SK-N-MC (cell line): ENCODE data around the gene PEX11G.

Source experiments
- EZH2 ChIP-seq: fragments of 200-600 bp; sonication (generic); IDR thresholded peaks from one replicate; pipeline ENCODE4 v1.6.1; 2017; ENCODE audit warnings: antibody characterized with exemption
- POLR2AphosphoS5 ChIP-seq: IDR thresholded peaks from 2 replicates; pipeline ENCODE4 v1.6.1; 2012; ENCODE audit warnings: mild to moderate bottlenecking, low read depth, low read length, borderline replicate concordance

- TF ChIP-seq EZH2, result no peak
- TF ChIP-seq POLR2AphosphoS5, result no peak
Observed at GRCh38 chr19:7516878-7517277, 28.0 kb upstream of the PEX11G start.
